ENCODE data around the gene DMRTB1.
"Not testable (repeated sequence)": the region's sequence is repeated elsewhere in the genome, so short reads cannot be mapped to it uniquely, and the experiment has no call there.

The DMRTB1 gene

GRCh38 chr1:53459321-53460175 lies at the start of gene DMRTB1:
TSS of gene DMRTB1 (plus strand) at chr1:53459399. CDS start at chr1:53459454, 55 bp downstream.
- DNase-seq (ENCODE audit: low read depth in 2 of 2), result no peak

- no peak for DNase-seq (ENCODE audit: low read depth in 2 of 2)
Observed at GRCh38 chr1:53409695-53410094, 49.5 kb upstream of the DMRTB1 start.

DNA sequence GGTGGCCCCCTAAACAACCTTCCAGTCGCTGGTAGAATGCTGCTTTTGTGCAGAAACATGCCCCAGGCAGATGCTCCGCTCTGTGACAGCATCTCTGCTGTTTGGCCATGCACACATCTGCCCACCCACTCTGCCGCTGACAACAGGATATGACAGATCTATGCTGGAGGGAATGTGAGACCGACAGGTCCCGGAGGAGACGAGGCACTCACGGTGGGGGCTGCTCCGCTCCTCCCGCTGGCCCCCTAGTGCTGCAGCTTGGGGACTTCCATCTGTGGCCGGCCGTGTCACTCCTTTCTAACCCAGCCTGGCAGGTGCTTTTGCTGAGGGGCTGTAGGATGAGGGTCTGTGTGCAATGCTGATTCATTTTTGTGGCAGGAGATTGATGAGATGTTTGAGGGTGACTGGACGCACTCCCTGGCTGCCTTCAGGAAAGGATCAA lies 49.1 kb upstream of the DMRTB1 start:
- no peak for DNase-seq (ENCODE audit: low read depth in 2 of 2)

GRCh38 chr1:53410701-53411100 lies 48.5 kb upstream of the DMRTB1 start:
- no peak for DNase-seq (ENCODE audit: low read depth in 2 of 2)

DNA sequence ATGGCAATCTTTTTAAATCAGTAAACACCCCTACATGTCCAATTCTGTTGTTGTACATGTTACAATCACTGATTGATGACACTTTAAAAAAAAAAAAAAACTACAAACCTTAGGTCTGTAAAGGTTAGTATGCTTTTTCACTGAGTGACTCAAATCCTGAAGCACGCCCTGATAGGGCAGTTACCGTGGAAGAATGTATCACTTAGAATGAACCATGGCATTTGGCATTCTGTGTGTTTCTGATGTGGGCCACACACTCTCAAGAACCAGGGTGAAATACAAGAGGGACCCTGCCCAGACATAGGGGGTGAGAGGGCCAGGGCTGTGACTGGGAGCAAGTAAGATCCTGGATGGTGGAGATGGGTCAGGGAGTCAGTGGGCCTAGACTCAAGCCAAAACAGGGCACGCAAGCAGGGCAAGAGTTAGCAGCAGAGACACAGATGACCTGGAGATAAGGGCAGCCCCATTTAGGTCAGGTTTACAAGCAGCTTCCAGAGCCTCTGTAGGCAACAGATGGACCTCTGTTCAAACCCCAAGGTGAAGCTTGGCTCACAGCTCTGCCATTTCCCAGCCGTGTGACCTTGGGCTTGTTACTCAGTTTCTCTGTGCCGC lies 47.6 kb upstream of the DMRTB1 start:
- DNase-seq (ENCODE audit: low read depth in 2 of 2), result no peak

DNA sequence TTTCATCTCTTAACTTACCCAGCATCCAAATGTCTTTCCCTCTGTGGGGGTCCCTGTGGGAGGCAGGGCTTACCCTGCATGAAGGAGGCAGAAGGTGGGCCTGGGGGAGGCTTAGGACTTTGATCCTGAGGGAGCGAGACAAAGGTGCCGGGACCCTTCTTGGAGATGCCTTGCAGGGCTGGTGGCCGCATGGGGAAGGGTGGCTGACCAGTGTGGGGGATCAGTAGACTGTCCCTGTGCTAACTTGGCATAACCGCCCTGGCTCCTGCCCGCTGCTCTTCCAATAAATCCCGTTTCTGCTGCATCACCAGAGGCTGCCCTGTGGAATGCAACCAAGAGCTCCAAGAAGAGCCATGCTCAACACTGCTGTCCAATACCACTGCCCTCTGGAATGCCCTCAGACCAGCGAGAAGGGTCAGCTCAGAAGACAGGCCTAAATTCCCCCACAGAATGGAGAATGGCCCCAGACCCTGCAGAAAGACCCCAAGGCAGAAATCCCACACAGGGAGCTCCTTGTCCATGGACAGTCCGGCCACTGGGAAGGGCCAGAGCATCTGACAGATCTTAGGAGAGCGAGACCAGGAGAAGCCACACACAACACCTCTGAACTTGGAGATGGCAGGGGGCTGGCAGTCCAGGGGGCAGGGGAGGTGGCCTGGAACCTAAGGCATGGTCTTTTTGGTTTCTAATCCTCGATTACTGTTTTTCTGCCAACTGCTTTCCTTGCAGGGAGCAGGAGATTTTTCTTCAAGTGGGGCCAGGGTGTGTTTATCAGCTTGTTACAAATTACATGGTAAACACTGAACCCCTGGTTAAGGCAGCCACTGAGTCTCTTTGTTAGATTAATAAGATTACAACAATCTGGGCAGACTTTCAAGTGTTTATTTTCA lies 46.7 kb upstream of the DMRTB1 start:
- no peak for DNase-seq (ENCODE audit: low read depth in 2 of 2)

DNA sequence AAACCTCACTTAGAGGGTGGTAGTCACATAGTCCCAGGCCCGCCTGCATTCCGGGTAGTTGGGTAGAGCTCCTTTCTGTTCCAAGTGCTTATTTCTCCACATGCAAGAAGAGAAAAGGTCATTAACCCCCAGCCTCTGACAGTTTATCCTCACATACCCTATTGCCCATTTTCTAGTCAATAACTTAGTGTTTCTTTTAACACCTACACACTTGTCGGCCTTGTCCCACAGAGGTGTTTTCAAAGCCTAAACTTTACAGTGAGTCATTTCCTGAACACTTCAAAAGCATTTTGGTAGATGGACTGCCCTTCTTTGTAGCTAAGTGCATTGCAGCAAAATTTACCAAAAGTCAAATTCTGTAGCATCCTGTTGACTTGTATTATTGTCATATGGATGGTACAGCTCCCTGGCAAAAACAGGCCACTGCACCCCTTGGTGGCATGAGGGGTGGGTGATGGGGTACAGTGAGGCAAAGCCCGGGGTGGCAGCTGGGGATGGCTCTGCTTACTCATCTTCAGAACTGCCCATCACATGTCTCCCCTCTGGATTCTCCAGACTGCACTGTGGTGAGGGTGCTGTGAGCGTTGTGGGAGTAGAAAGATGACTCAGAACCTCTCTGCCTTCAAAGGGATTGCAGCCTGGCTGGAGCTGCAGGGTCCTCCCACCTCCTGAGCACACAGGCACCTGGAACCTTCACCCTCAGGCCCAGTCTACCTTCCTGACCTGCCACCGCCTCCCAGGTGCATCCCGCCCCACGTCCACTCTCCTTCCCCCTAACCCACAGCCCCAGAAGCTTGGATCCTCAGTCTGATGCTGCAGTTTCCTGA lies 45.8 kb upstream of the DMRTB1 start:
- DNase-seq (ENCODE audit: low read depth in 2 of 2), result peak; percentile 44 to 66

DNA sequence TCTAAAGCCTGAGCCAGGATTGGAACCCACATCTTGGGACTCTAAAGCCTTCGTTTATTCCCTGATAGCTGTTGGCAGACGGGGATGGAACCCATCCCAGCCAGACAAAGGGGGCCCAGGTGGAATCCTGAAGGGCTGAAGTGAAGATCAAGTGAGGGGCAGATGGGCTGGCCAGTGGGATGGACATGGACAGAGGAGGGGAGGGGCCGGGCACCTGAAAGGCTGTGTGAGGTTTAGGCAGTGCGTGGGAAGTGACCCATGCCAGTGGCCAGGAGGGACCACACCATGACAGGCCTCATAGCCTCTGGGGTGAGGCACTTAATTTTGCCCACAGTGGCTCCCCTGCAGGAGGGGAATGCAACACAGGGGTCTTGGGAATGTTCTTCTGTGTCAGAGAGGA lies 44.6 kb upstream of the DMRTB1 start:
- DNase-seq (ENCODE audit: low read depth in 2 of 2), result no peak

DNA sequence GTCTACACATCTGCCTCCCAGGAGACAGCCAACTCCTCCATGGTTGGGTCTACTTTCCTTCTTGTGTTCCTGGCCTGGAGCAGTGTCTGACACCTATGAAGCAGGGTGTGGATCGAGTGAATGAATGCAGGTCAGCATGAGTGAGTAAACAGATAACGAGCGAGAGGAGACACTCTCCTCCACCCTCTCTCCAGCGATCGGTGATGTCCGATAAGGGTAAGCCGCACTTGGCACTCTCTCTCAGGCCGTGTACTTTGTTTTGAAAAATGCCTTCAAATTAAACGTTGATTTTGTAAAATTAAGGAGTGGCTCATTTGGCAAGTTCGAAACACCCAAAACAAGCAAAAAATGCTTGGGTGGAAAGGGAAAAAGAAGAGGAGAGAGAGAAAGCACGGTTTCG lies 43.8 kb upstream of the DMRTB1 start:
- DNase-seq (ENCODE audit: low read depth in 2 of 2), result no peak

GRCh38 chr1:53416269-53416813 lies 42.9 kb upstream of the DMRTB1 start:
- no peak for DNase-seq (ENCODE audit: low read depth in 2 of 2)

GRCh38 chr1:53417074-53417511 lies 42.1 kb upstream of the DMRTB1 start:
- no peak for DNase-seq (ENCODE audit: low read depth in 2 of 2)

- DNase-seq (ENCODE audit: low read depth in 2 of 2), result no peak
Observed at GRCh38 chr1:53419034-53419433, 40.2 kb upstream of the DMRTB1 start.

- DNase-seq (ENCODE audit: low read depth in 2 of 2), result no peak
Observed at GRCh38 chr1:53420341-53420740, 38.9 kb upstream of the DMRTB1 start.

DNA sequence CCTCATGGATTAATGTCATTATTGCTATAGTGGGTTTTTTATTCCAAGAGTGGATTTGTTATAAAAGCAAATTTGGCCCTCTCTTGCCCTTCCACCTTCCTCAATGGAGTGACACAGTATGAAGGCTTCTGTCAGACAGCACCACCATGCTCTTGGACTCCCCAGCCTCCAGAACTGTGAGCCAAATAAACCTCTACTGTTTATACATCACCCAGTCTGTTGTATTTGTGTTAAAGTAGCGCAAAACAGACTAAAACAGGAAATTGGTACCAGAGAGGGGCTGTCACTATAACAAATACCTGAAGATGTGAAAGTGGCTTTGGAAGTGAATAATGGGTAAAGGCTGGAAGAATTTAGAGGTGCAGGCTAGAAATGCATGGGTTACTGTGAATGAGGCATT lies 38.0 kb upstream of the DMRTB1 start:
- no peak for DNase-seq (ENCODE audit: low read depth in 2 of 2)

DNA sequence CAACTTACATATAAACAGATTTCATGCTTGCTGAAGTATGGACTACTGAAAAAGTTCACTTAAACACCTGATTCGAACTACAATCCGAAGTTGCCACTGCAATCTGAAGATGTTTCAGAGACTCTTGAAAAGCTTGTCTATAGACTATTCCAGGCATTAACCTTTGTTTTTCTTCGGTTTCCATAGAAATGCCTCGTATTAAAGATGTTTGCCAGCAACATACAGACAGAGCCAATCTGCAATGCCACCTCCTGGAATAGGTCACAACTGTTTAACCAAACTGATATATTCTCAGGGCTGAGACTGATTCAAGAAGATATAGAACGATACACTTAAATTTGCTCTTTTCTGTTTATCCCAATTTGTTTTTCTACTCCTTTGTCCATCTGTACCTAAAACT lies 28.9 kb upstream of the DMRTB1 start:
- DNase-seq (ENCODE audit: low read depth in 2 of 2), result no peak

GRCh38 chr1:53430779-53431178 lies 28.4 kb upstream of the DMRTB1 start:
- no peak for DNase-seq (ENCODE audit: low read depth in 2 of 2)

DNA sequence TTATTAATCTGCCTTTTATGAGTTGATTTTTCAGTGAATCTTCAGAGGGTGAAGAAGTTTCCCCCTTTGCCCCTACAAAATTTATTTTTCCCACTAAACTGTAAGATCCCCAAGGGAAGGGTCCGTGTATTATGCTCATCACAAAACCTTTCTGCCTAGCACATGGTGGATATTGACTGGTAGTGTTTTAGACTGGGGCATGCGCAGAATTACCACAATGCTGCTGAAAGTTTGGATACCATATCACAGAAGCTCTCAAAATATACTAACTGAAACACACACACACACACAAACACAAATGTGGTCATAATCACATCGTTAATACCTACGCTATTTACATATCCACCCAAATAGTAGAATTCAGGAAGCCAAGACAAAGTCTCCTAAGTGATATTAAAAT lies 28.0 kb upstream of the DMRTB1 start:
- DNase-seq (ENCODE audit: low read depth in 2 of 2), result no peak

DNA sequence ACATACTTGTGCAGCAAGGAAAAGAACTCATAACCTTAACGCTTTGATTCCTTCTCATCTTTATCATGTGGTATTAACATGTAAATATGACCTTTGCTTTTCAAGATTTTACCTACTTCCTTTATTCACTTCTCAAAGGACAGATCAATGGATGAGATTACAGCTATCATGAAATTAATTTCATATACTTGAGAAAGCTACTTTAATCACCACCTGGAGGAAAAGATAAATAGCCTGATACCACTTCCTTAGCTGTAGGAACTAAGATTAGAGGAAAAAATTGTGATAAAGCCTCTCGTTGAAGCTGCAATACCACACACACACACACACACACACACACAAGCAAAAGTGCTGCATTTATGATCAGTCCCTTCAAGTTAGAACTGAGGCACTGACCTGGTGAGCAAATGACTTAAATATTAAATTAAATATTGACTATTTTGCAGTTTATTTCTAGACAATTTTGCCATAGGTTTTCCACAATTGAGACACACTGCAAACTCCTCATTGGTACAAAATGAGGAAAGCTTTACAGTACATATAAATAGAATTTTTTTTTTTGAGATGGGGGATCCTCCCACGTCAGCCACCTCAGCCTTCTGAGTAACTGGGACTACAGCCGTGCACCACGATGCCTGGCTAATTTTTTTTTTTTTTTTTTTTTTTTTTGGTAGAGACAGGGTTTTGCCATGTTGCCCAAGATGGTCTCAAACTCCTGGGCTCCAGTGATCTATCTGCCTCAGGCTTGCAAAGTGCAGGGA lies 27.2 kb upstream of the DMRTB1 start:
- no peak for DNase-seq (ENCODE audit: low read depth in 2 of 2)

DNA sequence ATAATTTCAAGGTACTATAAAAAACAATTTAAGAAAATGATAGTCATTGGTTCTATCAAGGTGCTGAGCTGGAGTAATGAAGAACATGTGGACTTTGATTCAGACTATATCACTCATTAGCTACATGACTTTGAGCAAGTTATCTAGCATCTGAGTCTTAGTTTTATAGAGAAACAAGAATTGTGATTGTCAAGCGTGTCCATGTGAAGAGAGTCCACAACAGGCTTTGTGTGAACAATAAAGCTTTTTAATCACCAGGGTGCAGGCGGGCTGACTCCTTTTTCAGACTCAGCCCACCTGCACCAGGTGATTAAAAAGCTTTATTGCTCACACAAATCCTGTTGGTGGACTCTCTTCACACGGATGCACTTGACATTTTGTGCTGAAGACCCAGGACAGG lies 26.6 kb upstream of the DMRTB1 start:
- no peak for DNase-seq (ENCODE audit: low read depth in 2 of 2)

DNA sequence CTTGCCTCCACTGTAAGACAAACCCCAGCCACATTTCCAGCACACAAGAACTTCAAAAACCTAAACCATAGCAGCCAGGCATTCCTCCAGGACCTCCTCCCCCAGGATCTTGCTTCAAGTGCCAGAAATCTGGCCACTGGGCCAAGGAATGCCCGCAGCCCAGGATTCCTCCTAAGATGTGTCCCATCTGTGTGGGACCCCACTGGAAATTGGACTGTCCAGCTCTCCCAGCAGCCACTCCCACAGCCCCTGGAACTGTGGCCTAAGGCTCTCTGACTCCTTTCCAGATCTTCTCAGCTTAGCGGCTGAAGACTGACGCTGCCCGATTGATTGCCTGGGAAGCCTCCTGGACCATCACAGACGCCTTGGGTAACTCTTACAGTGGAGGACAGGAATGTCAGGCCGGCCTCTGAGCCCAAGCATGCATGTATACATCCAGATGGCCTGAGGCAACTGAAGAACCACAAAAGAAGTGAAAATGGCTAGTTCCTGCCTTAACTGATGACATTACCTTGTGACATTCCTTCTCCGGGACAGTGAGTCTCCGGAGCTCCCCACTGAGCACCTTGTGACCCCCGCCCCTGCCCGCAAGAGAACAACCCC lies 24.7 kb upstream of the DMRTB1 start:
- not testable (repeated sequence) for DNase-seq (ENCODE audit: low read depth in 2 of 2)

Measured in stimulated activated CD4-positive, alpha-beta T cell treated with anti-CD3 and anti-CD28 coated beads, Interleukin-15, amount 100 ng/mL, for 48 hours (primary cell).